Lower lobe of right lung (tissue), 2 donors: ENCODE measurements around the gene PNLIP. TPM values are rescaled to one million over a fixed set of nuclear protein-coding genes. Genes with fewer than 3 reads are reported as not detected.
A peak's percentile ranks its signal among the peaks of the same experiment; 100 is the strongest.

Experiments used
- ATAC-seq, 2 donors: fragments of 200-7000 bp; cut with Tn5 transposase; one replicate each; pipeline ENCODE4 v1.9.1; 2020 to 2022; ENCODE audit warnings: mild to moderate bottlenecking in 2 of 2, moderate library complexity in 2 of 2
- DNase-seq: peaks from one replicate; pipeline ENCODE4 v3.0.0-alpha.2; 2020
- H3K27ac ChIP-seq: fragments of 200-600 bp; one replicate; pipeline ENCODE4 v1.8.0; 2022
- H3K27me3 ChIP-seq: fragments of 200-600 bp; one replicate; pipeline ENCODE4 v1.8.0; 2022; ENCODE audit warnings: low read depth
- H3K36me3 ChIP-seq: fragments of 200-600 bp; one replicate; pipeline ENCODE4 v1.8.0; 2022; ENCODE audit warnings: mild to moderate bottlenecking
- H3K4me1 ChIP-seq: fragments of 200-600 bp; one replicate; pipeline ENCODE4 v1.8.0; 2022
- H3K4me3 ChIP-seq: fragments of 200-600 bp; one replicate; pipeline ENCODE4 v1.8.0; 2022; ENCODE audit warnings: mild to moderate bottlenecking
- H3K9me3 ChIP-seq: fragments of 200-600 bp; one replicate; pipeline ENCODE4 v1.8.0; 2022
- intact Hi-C: fragments of 100-400 bp; cut with DNase I; formaldehyde crosslinking; loops from one replicate; pipeline ENCODE4 v1.11.0; 2022
- total RNA-seq: library from RNA; stranded (reverse); fragmentation: NEBNext Ultra II Directional; extraction: Animal tissue kit (Norgen Biotek cat#: 25700); gene quantifications from one replicate; pipeline ENCODE4 v1.2.1, GENCODE V29; 2021
- TF ChIP-seq, protein P1 (sequence below): fragments of 200-600 bp; IDR thresholded peaks from one replicate; pipeline ENCODE4 v1.8.0; 2022; ENCODE audit warnings: antibody characterized with exemption, mild to moderate bottlenecking
- donor health status: DM: no; HTN: yes; CAD: no; lungs with severe emphysema.

Gene PNLIP
- total RNA-seq, 1 donor from 2014 or later = not detected

DNA sequence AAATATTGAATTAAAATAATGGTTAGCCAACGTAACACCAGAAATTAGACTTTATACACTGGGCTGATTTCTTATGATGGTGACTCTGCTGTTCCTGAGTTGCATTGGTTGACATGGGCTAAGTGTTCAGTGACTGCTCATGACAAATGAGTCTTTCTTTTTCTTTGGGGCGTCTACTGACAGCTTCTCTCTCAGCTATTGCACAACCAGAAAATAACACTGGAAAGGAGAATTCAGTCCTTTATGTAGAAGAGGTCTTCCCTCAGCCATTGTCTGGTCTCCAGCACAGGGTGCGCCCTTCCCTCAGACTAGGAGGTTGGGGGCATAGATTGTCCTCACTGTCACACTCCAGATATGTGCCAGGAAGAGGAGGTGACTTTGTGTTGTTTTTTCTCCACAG, 21.6 kb downstream of the PNLIP start:
- Histone ChIP-seq H3K4me3 (no peak overlapping the region), H3K4me1 (no peaks in the 10 kb centered on the region), H3K36me3 (no peaks in the 10 kb centered on the region), H3K27me3 (no peaks in the 10 kb centered on the region), H3K9me3 (no peaks in the 10 kb centered on the region), H3K27ac (no peak overlapping the region)
- TF ChIP-seq, protein P1, sequence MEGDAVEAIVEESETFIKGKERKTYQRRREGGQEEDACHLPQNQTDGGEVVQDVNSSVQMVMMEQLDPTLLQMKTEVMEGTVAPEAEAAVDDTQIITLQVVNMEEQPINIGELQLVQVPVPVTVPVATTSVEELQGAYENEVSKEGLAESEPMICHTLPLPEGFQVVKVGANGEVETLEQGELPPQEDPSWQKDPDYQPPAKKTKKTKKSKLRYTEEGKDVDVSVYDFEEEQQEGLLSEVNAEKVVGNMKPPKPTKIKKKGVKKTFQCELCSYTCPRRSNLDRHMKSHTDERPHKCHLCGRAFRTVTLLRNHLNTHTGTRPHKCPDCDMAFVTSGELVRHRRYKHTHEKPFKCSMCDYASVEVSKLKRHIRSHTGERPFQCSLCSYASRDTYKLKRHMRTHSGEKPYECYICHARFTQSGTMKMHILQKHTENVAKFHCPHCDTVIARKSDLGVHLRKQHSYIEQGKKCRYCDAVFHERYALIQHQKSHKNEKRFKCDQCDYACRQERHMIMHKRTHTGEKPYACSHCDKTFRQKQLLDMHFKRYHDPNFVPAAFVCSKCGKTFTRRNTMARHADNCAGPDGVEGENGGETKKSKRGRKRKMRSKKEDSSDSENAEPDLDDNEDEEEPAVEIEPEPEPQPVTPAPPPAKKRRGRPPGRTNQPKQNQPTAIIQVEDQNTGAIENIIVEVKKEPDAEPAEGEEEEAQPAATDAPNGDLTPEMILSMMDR = no peak
- no peak for ATAC-seq
- intact Hi-C loops = no loop called here
- DNase-seq = no peak

DNA sequence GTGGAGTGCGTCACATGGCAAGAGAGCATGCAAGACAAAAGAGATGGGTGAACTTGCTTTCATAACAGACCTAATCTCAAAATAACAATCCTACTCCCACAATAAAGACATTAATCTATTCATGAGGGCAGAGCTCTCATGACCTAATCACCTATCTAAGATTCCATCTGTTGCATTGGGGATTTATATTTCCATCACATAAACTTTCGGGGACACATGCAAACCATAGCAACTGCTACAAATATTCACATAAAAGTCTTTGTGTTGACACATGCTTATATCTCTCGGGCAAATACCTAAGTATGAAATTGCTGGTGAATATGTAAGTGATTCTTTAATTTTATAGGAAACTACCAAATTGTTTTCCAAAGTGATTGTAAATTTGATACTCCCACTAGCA, 29.1 kb downstream of the PNLIP start:
- ATAC-seq (no peak), DNase-seq (no peak)
- intact Hi-C loops = no loop called here
- no peaks in the 10 kb centered on the region for H3K4me1 ChIP-seq
- H3K27ac ChIP-seq = no peak overlapping the region
- H3K9me3 ChIP-seq = no peaks in the 10 kb centered on the region
- H3K4me3 ChIP-seq = no peak overlapping the region
- no peaks in the 10 kb centered on the region for H3K36me3 ChIP-seq
- H3K27me3 ChIP-seq = no peaks in the 10 kb centered on the region
- TF ChIP-seq, protein P1 = no peak

DNA sequence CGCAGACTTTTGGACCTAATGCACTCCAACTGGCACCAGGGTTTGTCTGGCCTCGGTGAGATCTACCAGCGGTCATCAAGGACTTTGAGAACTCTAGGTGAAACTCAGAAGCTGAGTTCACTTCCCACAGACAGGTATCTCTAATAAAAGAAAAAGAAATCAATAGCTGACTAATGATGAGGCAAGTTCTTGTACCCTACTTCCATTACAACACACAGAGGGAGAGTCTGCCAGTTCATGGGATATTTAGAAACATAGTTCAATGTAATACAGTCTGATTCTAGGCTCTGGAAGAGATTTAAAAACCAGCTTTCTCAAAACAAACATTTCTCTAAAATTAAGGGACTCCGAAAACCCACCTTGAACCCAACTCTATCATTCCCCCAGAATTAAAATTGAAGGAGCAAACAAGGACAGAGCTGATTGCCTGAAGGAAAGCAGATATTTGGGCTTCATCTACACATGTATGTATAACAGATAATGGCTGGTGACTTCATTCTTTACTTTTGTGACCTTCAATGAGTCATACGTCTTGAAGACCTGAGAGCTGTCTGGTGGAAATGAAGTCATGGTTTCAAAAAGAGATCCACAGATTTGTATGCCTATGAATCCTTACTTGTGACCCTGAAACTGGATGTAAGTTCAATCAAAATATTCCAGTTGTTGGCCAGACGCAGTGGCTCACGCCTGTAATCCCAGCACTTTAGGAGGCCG, 42.3 kb downstream of the PNLIP start:
- TF ChIP-seq, protein P1 = no peak
- ATAC-seq (no peak), DNase-seq (no peak)
- intact Hi-C loops = no loop called here
- no peaks in the 10 kb centered on the region for H3K36me3 ChIP-seq
- H3K4me1 ChIP-seq = no peaks in the 10 kb centered on the region
- no peaks in the 10 kb centered on the region for H3K9me3 ChIP-seq
- no peak overlapping the region for H3K4me3 ChIP-seq
- no peak overlapping the region for H3K27ac ChIP-seq
- H3K27me3 ChIP-seq = no peaks in the 10 kb centered on the region

DNA sequence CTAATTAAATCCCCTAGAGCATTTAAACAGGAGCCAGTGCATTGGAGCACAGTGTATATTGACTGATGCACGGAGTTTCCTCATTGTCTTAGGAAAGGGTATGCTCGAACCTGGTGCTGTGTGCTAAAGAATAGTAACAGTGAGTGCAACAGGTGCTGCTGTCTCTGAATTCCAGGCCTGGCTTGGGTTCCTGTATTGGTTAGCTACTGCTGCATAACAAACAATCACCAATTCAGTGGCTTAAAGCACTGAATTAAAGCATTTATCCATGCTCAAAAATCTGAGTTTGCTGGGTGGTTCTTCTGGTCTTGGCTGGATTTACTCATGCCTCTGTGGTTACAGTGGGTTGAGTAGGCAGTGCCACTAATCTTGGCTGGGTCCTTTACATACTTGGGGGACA, 43.3 kb downstream of the PNLIP start:
- DNase-seq = no peak
- intact Hi-C loops = no loop called here

DNA sequence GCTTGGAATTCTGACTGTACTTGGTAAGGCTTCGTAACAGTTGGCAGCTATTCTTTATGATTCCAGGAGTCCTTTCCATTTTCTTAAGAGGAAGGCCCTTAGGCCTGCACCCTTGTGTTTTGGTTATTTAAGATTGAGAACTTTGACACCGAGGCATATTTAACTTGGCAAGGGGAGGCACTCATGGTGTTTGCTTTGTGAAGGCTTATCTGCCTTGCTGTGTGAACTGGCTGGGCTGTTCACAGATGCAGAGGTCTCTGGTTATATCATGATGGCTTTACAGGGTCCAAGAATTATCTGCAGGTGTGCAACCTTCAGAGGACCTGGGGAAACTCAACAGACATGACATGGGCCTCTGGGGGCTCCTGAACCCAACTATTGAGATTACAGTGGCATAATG, 44.2 kb downstream of the PNLIP start:
- DNase-seq = no peak
- no peaks in the 10 kb centered on the region for H3K9me3 ChIP-seq

More for the DNA sequence above, 43.3 kb downstream of the PNLIP start:
- Histone ChIP-seq H3K9me3 (no peaks in the 10 kb centered on the region), H3K36me3 (no peaks in the 10 kb centered on the region), H3K27ac (no peak overlapping the region), H3K27me3 (no peaks in the 10 kb centered on the region), H3K4me1 (no peaks in the 10 kb centered on the region), H3K4me3 (no peak overlapping the region)
- ATAC-seq = no peak
- TF ChIP-seq, protein P1 = no peak

More for the DNA sequence above, 44.2 kb downstream of the PNLIP start:
- TF ChIP-seq, protein P1 = no peak
- Histone ChIP-seq H3K27ac (no peak overlapping the region), H3K4me3 (no peak overlapping the region), H3K27me3 (no peaks in the 10 kb centered on the region), H3K36me3 (no peaks in the 10 kb centered on the region), H3K4me1 (no peaks in the 10 kb centered on the region)
- peak; percentile 91 to 93 for ATAC-seq
- intact Hi-C loops = no loop called here
